Right atrium auricular region (tissue), 2 donors: ENCODE results near the gene NEK6. TPM values are rescaled to one million over a fixed set of nuclear protein-coding genes. Genes with fewer than 3 reads are reported as not detected.

Experiments
- DNase-seq: peaks from one replicate; pipeline ENCODE4 v3.0.0-alpha.2; 2019; ENCODE audit warnings: low spot score
- H3K27ac ChIP-seq, 2 donors: fragments of 200-600 bp; sonication (generic); 1 replicate in 1 of 2; 2 replicates in 1 of 2; pipeline ENCODE4 v1.5.1; 2016 to 2019
- H3K27me3 ChIP-seq, 2 donors: fragments of 200-600 bp; sonication (generic); one replicate each; pipeline versions ENCODE4 v1.5.1 to v1.6.0; 2017 to 2019
- H3K36me3 ChIP-seq: fragments of 200-600 bp; sonication (generic); one replicate; pipeline ENCODE4 v1.5.1; 2016
- H3K4me1 ChIP-seq, 2 donors: fragments of 200-600 bp; sonication (generic); one replicate each; pipeline versions ENCODE4 v1.5.1 to v1.6.0; 2017 to 2019
- H3K4me3 ChIP-seq, 2 donors: fragments of 200-600 bp; sonication (generic); 1 replicate in 1 of 2; 2 replicates in 1 of 2; pipeline ENCODE4 v1.5.1; 2017 to 2019; ENCODE audit warnings: mild to moderate bottlenecking in 1 of 2, moderate library complexity in 1 of 2
- H3K9me3 ChIP-seq, 2 donors: fragments of 200-600 bp; sonication (generic); one replicate each; pipeline ENCODE4 v1.5.1; 2019
- total RNA-seq, 2 donors: library from RNA; depleted of rRNA; stranded (reverse); fragments of >200 nt; gene quantifications; one replicate each; pipeline ENCODE4 v1.1.0, GENCODE V29; 2016
- TF ChIP-seq, protein P1 (sequence below), 2 donors: fragments of 200-600 bp; sonication (generic); IDR thresholded peaks; one replicate each; pipeline ENCODE4 v1.5.1; 2019; ENCODE audit warnings: antibody characterized with exemption in 2 of 2

Gene NEK6
- total RNA-seq, 2 donors from 2014 or later = 9.2 to 9.7 TPM

DNA sequence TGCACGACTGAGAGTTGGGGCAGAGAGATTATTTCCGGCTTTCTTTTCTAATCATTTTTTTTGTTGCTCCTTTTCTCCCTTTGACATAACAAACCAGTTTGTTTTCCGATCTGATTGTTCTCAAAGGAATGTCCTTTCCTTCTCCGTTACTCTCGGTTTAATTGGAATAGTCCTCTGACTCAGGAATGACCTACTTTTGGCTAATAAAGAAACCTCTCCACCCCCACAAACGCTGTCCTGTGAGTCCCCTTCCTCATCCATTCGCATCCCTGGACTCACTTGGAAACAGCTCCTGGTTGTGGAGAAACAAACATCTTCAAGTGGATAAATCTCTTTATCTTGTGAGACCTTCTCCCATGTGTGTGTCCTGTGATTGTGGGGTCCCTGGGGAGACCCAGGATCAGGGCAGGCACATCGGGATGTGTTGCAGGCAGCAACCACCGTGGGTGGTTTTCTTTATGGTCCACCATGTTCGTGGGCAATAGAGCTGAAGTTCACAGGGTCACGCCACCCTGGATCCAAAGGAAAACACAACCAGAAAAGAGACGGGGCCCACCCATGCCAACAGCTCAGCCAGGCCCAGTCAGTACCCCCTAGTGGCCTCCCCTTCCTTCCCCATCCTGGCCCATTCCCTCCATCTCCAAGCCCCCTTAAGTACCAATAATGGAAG, 45.2 kb upstream of the NEK6 start:
- Histone ChIP-seq H3K27ac (no peak overlapping the region), H3K4me3 (no peak overlapping the region), H3K36me3 (no peaks in the 10 kb centered on the region), H3K27me3 (no peaks in the 10 kb centered on the region), H3K4me1 (peaks cover 0 to 19% of the 10 kb centered on the region in 2 donors), H3K9me3 (no peaks in the 10 kb centered on the region)
- TF ChIP-seq, protein P1, sequence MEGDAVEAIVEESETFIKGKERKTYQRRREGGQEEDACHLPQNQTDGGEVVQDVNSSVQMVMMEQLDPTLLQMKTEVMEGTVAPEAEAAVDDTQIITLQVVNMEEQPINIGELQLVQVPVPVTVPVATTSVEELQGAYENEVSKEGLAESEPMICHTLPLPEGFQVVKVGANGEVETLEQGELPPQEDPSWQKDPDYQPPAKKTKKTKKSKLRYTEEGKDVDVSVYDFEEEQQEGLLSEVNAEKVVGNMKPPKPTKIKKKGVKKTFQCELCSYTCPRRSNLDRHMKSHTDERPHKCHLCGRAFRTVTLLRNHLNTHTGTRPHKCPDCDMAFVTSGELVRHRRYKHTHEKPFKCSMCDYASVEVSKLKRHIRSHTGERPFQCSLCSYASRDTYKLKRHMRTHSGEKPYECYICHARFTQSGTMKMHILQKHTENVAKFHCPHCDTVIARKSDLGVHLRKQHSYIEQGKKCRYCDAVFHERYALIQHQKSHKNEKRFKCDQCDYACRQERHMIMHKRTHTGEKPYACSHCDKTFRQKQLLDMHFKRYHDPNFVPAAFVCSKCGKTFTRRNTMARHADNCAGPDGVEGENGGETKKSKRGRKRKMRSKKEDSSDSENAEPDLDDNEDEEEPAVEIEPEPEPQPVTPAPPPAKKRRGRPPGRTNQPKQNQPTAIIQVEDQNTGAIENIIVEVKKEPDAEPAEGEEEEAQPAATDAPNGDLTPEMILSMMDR (IDR thresholded peaks at IDR 0.05) = no peak
- DNase-seq = no peak

DNA sequence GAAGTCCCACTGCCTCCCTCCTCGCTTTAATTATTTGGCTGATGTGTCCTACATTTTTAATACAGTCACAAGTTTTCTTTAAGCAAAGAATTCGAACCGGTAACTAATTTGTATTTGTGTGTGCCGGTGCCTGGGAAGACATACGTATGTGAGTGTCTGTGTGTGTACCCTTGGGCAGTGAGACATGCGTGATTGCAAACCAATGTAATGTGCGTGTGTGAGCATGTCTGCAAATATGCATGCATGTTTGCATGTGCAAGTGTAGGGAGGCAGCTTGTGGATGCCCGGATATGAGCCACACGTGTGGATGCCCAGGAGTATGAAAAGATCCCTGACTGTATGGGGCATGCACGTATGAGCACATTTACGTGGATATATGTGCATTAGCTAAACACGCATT, 44.4 kb upstream of the NEK6 start:
- no peak overlapping the region for H3K4me3 ChIP-seq
- H3K27ac ChIP-seq = no peak overlapping the region
- H3K36me3 ChIP-seq = no peaks in the 10 kb centered on the region
- no peaks in the 10 kb centered on the region for H3K9me3 ChIP-seq
- TF ChIP-seq, protein P1 (IDR thresholded peaks at IDR 0.05) = no peak
- DNase-seq = no peak
- H3K27me3 ChIP-seq = no peaks in the 10 kb centered on the region
- peaks cover 0 to 19% of the 10 kb centered on the region in 2 donors for H3K4me1 ChIP-seq

DNA sequence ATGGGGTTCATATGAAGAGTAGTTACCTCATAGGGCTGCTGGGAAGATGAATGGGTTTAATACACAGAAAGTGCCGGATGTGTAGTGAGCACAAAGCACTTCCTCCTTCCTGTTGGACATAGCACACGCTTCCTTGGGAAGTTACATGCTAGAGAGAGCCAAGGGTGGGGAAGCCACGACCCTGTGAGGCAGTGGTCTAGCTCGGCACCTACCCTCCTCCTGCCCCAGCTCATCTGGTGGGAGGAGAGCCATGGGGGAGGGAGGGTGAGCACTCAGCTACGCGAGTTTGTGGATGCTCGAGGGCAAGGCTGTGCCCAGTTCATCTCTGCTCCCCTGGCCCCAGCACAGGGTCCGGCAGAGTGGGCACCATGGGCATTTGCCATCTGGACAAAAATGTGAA, 43.6 kb upstream of the NEK6 start:
- H3K4me1 ChIP-seq = peaks cover 0 to 19% of the 10 kb centered on the region in 2 donors
- no peak overlapping the region for H3K4me3 ChIP-seq
- H3K9me3 ChIP-seq = no peaks in the 10 kb centered on the region
- H3K27ac ChIP-seq = no peak overlapping the region
- DNase-seq = no peak
- TF ChIP-seq, protein P1 (IDR thresholded peaks at IDR 0.05) = no peak
- no peaks in the 10 kb centered on the region for H3K36me3 ChIP-seq
- no peaks in the 10 kb centered on the region for H3K27me3 ChIP-seq

DNA sequence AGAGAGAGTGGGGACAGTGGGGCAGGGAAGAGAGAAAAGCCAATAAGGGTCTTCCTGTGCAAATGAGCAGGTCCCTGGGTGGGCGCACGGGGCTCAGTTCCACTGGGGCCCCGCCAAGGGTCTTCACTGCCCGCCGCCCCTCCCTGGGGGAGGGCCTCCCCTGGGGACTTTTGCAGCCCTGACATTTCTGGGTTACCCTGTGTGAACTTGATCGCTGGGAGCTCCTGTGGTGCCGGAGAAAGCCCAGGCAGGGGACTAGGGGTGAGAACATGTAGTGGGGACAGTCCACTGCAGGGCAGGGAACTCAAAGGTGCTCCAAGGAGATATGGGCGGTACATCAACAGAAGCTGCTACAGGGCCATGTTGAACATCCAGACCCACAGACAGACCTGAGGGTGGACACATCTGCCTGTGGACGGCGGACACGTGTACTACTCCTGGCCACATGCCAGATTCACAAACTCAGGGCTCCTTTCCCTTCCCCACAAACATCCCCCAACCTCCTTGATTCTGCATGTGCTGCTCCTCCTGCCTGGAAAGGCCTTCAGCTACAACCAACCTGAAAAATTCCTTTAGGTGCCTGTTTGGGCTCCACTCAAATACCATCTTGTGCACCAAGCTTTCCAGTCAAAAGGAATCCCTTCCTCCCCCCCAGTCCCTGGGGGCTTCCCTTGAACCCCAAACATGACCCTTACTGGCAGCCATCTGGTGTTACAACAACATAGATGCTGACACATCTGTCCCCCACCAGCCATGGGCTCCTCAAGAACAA, 43.0 kb upstream of the NEK6 start:
- Histone ChIP-seq H3K27ac (no peak overlapping the region), H3K27me3 (no peaks in the 10 kb centered on the region), H3K9me3 (no peaks in the 10 kb centered on the region), H3K4me1 (peaks cover 0 to 19% of the 10 kb centered on the region in 2 donors), H3K36me3 (no peaks in the 10 kb centered on the region), H3K4me3 (no peak overlapping the region)
- no peak for DNase-seq
- TF ChIP-seq, protein P1 (IDR thresholded peaks at IDR 0.05) = no peak

DNA sequence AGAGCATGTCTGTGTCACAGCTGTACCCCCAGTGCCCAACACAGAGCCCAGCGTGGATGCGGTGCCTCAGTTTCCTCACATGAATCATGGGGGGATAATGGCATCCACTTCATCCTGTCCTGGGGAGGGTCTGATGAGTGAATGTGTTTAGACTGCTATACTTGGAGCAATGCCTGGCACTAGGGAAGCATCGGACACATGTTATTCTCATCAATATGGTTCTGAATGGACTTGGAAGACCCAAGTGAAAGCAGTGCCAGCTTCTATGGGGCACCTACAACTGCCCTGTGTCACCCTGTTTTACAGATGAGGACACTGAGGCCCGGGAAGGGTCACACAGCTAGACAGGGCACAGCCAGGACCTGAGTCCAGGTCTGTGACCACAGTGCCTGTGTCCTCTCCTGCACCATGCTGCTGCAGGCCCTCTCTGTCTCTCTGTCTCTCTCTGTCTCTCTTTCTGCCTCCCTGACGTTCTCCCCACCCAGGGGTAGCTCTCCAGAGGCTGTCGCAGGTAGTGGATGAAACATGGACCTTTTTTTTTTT, 42.3 kb upstream of the NEK6 start:
- H3K27ac ChIP-seq = no peak overlapping the region

More for the DNA sequence above, 42.3 kb upstream of the NEK6 start:
- Histone ChIP-seq H3K27me3 (no peaks in the 10 kb centered on the region), H3K36me3 (no peaks in the 10 kb centered on the region), H3K4me1 (peaks cover 0 to 20% of the 10 kb centered on the region in 2 donors), H3K4me3 (no peak overlapping the region), H3K9me3 (no peaks in the 10 kb centered on the region)
- TF ChIP-seq, protein P1 (IDR thresholded peaks at IDR 0.05) = no peak
- DNase-seq = no peak
